Measurements from ENCODE around the gene MIOS.

- TF ChIP-seq POLR2A (IDR thresholded peaks at IDR 0.05) (no peak), CTCF (IDR thresholded peaks at IDR 0.05) (no peak), POLR2AphosphoS5 (IDR thresholded peaks at IDR 0.05) (no peak)
These were observed 80.9 kb downstream of the MIOS start for GRCh38 chr7:7647495-7648036.
